Upper lobe of left lung (tissue), 6 donors: ENCODE results near the gene DOCK4. TPM values are rescaled to one million over a fixed set of nuclear protein-coding genes. Genes with fewer than 3 reads are reported as not detected.
"Not testable (repeated sequence)": the region's sequence is repeated elsewhere in the genome, so short reads cannot be mapped to it uniquely, and the experiment has no call there.

ENCODE experiments used
- ATAC-seq, 2 donors: fragments of 200-7000 bp; cut with Tn5 transposase; one replicate each; pipeline ENCODE4 v1.9.1; 2022; ENCODE audit warnings: mild to moderate bottlenecking in 2 of 2, moderate library complexity in 2 of 2; ENCODE audit not compliant: low FRiP score in 2 of 2
- DNase-seq, 2 donors: peaks; one replicate each; pipeline ENCODE4 v3.0.0-alpha.2; 2019 to 2020
- H3K27ac ChIP-seq, 4 donors: fragments of 200-600 bp; sonication (generic); one replicate each; pipeline ENCODE4 v1.5.1; 2016 to 2019
- H3K27me3 ChIP-seq, 4 donors: fragments of 200-600 bp; sonication (generic); one replicate each; pipeline ENCODE4 v1.5.1; 2017 to 2019
- H3K36me3 ChIP-seq, 4 donors: fragments of 200-600 bp; sonication (generic); one replicate each; pipeline ENCODE4 v1.5.1; 2016 to 2019
- H3K4me1 ChIP-seq, 4 donors: fragments of 200-600 bp; sonication (generic); one replicate each; pipeline ENCODE4 v1.5.1; 2018 to 2019
- H3K4me3 ChIP-seq, 4 donors: fragments of 200-600 bp; sonication (generic); one replicate each; pipeline ENCODE4 v1.5.1; 2017 to 2019; ENCODE audit warnings: mild to moderate bottlenecking in 2 of 4, moderate library complexity in 1 of 4
- H3K9me3 ChIP-seq, 4 donors: fragments of 200-600 bp; sonication (generic); one replicate each; pipeline ENCODE4 v1.5.1; 2018 to 2019
- EP300 ChIP-seq, 4 donors: sonication (generic); formaldehyde crosslinking; IDR thresholded peaks; one replicate each; pipeline ENCODE4 v1.5.1; 2017; ENCODE audit warnings: antibody characterized with exemption in 4 of 4, control low read depth in 2 of 4
- POLR2A ChIP-seq, 4 donors: fragments of 450-650 bp; IDR thresholded peaks; one replicate each; pipeline ENCODE4 v1.5.1; 2016 to 2017; ENCODE audit warnings: antibody characterized with exemption in 4 of 4, mild to moderate bottlenecking in 2 of 4
- POLR2AphosphoS5 ChIP-seq, 2 donors: sonication (generic); formaldehyde crosslinking; IDR thresholded peaks; one replicate each; pipeline ENCODE4 v1.5.1; 2017; ENCODE audit warnings: antibody characterized with exemption in 2 of 2
- WGBS, 2 donors: methylation state at CpG; one replicate each; pipeline ENCODE4 v1.1.5; 2017 to 2018; 5-methylcytosine and 5-hydroxymethylcytosine counted together
- total RNA-seq, 6 donors: library from RNA; depleted of rRNA in 4 of 6; stranded (reverse); fragments of >200 nt in 4 of 6; gene quantifications; one replicate each; pipeline versions ENCODE4 v1.1.0 to v1.2.1, GENCODE V29; 2016 to 2021
- TF ChIP-seq, protein P1 (sequence below), 6 experiments: fragments of 450-650 bp in 4 of 6; fragments of 200-600 bp in 2 of 6; sonication (generic) in 2 of 6; IDR thresholded peaks; one replicate each; pipeline ENCODE4 v1.5.1; 2016 to 2019; ENCODE audit warnings: antibody characterized with exemption in 6 of 6
- donor health status: DM: no; HTN: no; CAD: no; lungs with moderate emphysema.
- donor health status: DM: no; HTN: yes; CAD: no; lungs with severe emphysema.

The DOCK4 gene
- total RNA-seq, 6 donors from 2014 or later = 53.6 to 166 (median 100) TPM

DNA sequence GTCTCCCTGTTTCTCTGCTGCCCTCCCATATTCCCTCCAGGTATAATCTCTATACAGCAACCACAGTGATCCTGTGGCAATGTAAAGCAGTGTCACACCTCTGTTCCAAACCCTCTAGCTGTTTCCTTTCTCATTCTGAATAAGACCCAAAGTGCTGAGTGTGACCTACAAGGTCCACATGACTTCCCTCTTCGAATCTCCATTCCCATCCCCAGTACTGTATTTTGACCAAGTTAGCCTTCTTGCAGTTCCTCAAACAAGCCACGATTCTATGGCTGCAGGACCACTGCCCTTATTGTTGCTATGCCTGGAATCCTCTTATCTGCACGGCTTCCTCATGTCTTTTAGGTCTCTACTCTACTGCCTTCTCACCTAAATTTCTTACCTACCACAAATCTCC, 291.9 kb downstream of the DOCK4 start:
- no peak overlapping the region for H3K4me3 ChIP-seq
- ATAC-seq = no peak
- DNase-seq = no peak
- TF ChIP-seq EP300 (IDR thresholded peaks at IDR 0.05) = no peak
- TF ChIP-seq POLR2AphosphoS5 (IDR thresholded peaks at IDR 0.05) = no peak
- no peak for TF ChIP-seq POLR2A (IDR thresholded peaks at IDR 0.05)
- TF ChIP-seq, protein P1, sequence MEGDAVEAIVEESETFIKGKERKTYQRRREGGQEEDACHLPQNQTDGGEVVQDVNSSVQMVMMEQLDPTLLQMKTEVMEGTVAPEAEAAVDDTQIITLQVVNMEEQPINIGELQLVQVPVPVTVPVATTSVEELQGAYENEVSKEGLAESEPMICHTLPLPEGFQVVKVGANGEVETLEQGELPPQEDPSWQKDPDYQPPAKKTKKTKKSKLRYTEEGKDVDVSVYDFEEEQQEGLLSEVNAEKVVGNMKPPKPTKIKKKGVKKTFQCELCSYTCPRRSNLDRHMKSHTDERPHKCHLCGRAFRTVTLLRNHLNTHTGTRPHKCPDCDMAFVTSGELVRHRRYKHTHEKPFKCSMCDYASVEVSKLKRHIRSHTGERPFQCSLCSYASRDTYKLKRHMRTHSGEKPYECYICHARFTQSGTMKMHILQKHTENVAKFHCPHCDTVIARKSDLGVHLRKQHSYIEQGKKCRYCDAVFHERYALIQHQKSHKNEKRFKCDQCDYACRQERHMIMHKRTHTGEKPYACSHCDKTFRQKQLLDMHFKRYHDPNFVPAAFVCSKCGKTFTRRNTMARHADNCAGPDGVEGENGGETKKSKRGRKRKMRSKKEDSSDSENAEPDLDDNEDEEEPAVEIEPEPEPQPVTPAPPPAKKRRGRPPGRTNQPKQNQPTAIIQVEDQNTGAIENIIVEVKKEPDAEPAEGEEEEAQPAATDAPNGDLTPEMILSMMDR (IDR thresholded peaks at IDR 0.05) = no peak
- H3K9me3 ChIP-seq = no peaks in the 10 kb centered on the region
- H3K4me1 ChIP-seq = peaks cover 0 to 6% (median 3%) of the 10 kb centered on the region in 4 donors
- peaks cover 0 to 32% (median 4%) of the 10 kb centered on the region in 4 donors for H3K36me3 ChIP-seq
- no peak overlapping the region for H3K27ac ChIP-seq
- 78 to 83% methylated on average over 3 of the region's 3 CpGs for WGBS, 2 donors
- no peaks in the 10 kb centered on the region for H3K27me3 ChIP-seq

DNA sequence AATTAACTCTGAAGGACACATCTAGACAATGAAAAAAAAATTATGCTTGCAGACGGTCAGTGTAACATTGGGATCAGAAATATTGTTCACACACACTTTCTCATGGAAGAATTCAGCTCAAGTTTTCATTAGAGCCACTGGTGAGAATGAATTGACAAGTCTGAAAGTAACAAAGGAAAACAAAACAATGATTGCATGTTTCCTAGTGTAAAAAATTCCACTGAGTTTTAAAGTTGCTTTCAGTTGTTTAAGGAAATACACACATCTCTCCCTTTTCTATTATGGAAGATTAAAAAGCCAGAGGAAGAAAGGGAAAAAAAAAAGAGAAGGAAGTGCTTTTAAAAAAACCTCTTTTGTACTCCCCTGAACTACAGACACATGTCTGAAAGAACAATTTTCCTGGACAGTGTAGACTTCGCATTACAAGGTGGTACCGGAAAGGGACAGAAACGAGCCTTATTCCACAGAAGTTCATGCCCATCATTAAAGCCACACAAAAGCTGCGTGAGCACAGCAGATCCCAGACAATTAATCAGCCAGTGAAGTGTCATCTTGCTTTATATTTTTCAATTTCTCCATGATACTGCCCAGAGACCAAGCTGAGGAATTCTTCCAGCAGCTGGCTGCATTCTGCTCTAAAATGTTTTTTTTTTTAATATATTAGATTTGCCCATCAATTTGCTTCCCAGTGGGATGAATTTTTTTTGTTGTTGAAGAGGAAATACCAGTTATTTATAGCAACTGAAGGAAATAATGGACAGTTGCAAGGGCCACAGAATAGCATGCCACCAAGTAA, 294.8 kb downstream of the DOCK4 start:
- WGBS, 2 donors = 48 to 52% methylated on average over 5 of the region's 5 CpGs
- Histone ChIP-seq H3K27ac (peak overlapping the region in 1 of 4 donors; percentile 49), H3K4me1 (peaks cover 0 to 6% (median 3%) of the 10 kb centered on the region in 4 donors), H3K36me3 (peaks cover 0 to 43% (median 6%) of the 10 kb centered on the region in 4 donors), H3K9me3 (no peaks in the 10 kb centered on the region), H3K4me3 (no peak overlapping the region), H3K27me3 (no peaks in the 10 kb centered on the region)
- TF ChIP-seq POLR2AphosphoS5 (IDR thresholded peaks at IDR 0.05) (no peak), POLR2A (IDR thresholded peaks at IDR 0.05) (no peak), EP300 (IDR thresholded peaks at IDR 0.05) (no peak)
- TF ChIP-seq, protein P1 (IDR thresholded peaks at IDR 0.05) = no peak
- no peak for ATAC-seq
- DNase-seq = no peak

DNA sequence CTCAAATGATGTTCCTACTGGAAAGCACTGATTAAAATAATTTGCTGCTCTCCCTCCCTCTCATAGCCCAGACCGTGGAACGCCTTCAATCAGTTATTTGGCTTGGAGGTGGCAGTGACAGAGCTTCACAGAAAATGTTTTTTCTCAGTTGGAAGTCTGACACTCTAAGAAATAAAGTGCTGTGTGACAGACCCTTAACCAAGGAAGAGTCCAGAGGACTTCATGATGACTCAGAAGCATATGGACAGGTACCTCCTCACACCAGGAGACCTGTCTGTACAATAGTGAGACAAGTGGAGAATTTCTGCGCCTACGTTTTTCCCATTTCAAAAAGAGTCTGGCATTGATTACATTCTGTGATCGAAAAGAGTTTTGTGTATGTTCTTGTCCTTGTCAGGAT, 295.5 kb downstream of the DOCK4 start:
- DNase-seq = no peak
- no peak for ATAC-seq
- H3K27ac ChIP-seq = no peak overlapping the region
- 85% methylated on average over 5 of the region's 5 CpGs for WGBS, 2 donors
- H3K4me3 ChIP-seq = no peak overlapping the region
- H3K9me3 ChIP-seq = no peaks in the 10 kb centered on the region
- H3K4me1 ChIP-seq = peaks cover 0 to 6% (median 3%) of the 10 kb centered on the region in 4 donors
- H3K27me3 ChIP-seq = no peaks in the 10 kb centered on the region
- TF ChIP-seq, protein P1 (IDR thresholded peaks at IDR 0.05) = no peak
- TF ChIP-seq POLR2AphosphoS5 (IDR thresholded peaks at IDR 0.05) = no peak
- no peak for TF ChIP-seq POLR2A (IDR thresholded peaks at IDR 0.05)
- no peak for TF ChIP-seq EP300 (IDR thresholded peaks at IDR 0.05)
- H3K36me3 ChIP-seq = peaks cover 0 to 43% (median 6%) of the 10 kb centered on the region in 4 donors

DNA sequence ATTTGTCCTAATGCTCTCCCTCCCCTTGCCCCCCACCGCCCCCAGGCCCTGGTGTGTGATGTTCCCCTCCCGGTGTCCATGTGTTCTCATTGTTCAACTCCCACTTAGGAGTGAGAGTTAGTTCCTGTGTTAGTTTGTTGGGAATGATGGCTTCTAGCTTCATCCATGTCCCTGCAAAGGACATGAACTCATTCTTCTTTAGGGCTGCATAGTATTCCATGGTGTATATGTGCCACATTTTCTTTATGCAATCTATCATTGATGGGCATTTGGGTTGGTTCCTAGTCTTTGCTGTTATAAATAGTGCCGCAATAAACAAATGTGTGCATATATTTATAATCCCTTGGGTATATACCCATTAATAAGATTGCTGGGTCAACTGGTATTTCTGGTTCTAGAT, 297.5 kb downstream of the DOCK4 start:
- H3K4me1 ChIP-seq, DNase-seq, ATAC-seq, H3K9me3 ChIP-seq, H3K27me3 ChIP-seq, H3K4me3 ChIP-seq, H3K27ac ChIP-seq: not testable (repeated sequence)
- peaks cover 0 to 32% (median 4%) of the 10 kb centered on the region in 4 donors for H3K36me3 ChIP-seq
- 94 to 96% methylated on average over 3 of the region's 3 CpGs for WGBS, 2 donors

DNA sequence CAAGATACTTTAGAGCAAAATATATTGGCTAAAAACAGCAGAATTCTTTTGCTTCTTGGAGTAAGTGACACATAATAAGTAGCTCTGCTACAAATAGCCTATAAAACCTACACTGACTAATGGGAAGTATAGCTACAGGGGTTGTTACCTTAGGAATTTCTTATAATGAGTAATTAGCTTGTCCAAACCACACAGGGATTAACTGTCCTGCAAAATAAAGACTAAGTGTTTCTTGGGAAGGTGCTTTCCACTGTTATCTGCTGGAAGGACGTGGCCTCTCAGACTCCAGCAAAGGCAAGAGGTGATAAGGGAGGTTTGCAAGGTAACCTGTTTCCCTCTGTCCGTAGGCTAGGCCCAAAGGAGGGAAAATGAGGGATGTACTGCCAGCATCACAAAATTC, 302.4 kb downstream of the DOCK4 start:
- Histone ChIP-seq H3K27ac (no peak overlapping the region), H3K4me1 (no peaks in the 10 kb centered on the region), H3K4me3 (no peak overlapping the region), H3K36me3 (peaks cover 5 to 50% (median 11%) of the 10 kb centered on the region in 4 donors), H3K27me3 (no peaks in the 10 kb centered on the region), H3K9me3 (no peaks in the 10 kb centered on the region)
- 77 to 84% methylated on average over 2 of the region's 2 CpGs for whole genome bisulfite sequencing, 2 donors
- no peak for ATAC-seq
- TF ChIP-seq POLR2A (IDR thresholded peaks at IDR 0.05) (no peak), POLR2AphosphoS5 (IDR thresholded peaks at IDR 0.05) (no peak), EP300 (IDR thresholded peaks at IDR 0.05) (no peak)
- TF ChIP-seq, protein P1 (IDR thresholded peaks at IDR 0.05) = no peak
- DNase-seq = no peak
